PC-9 (cell line): ENCODE results near the gene VTCN1. TPM values are rescaled to one million over a fixed set of nuclear protein-coding genes. Genes with fewer than 3 reads are reported as not detected.

Experiments used
- BruUV-seq: library from RNA; stranded (reverse); fragments of 400-500 nt; replicated peaks from 2 replicates; lab custom pipeline; 2021; lab: Mats Ljungman, UMichigan
- CTCF ChIA-PET: fragments of 300-600 bp; sonication (Branson Sonifier 250); formaldehyde crosslinking; loops from one replicate; lab custom pipeline; 2022; ENCODE audit warnings: antibody characterized with exemption; lab: Charles Lee
- POLR2A ChIA-PET: fragments of 300-600 bp; sonication (Branson Sonifier 250); formaldehyde crosslinking; loops from one replicate; lab custom pipeline; 2022; ENCODE audit warnings: antibody characterized with exemption; ENCODE audit not compliant: unreplicated experiment; lab: Charles Lee
- DNase-seq, 2 experiments: peaks; one replicate each; pipeline versions ENCODE4 v3.0.0 to v3.0.0-alpha.2; 2015 to 2022; ENCODE audit warnings: mixed read lengths in 1 of 2
- H2AFZ ChIP-seq: fragments of 200-600 bp; sonication (generic); 2 replicates; pipeline ENCODE4 v1.8.1; 2017; ENCODE audit warnings: antibody characterized with exemption
- H3F3A ChIP-seq: fragments of 200-600 bp; sonication (generic); 2 replicates; pipeline ENCODE4 v1.8.1; 2017; ENCODE audit warnings: antibody characterized with exemption, mild to moderate bottlenecking, low read depth; ENCODE audit not compliant: insufficient read depth
- H3K27ac ChIP-seq: fragments of 200-600 bp; sonication (generic); 2 replicates; pipeline ENCODE4 v1.6.1; 2016; ENCODE audit warnings: mixed run types
- H3K27me3 ChIP-seq: fragments of 200-600 bp; sonication (generic); 2 replicates; pipeline ENCODE4 v1.6.1; 2016; ENCODE audit warnings: low read depth, mixed run types; ENCODE audit not compliant: insufficient read depth
- H3K36me3 ChIP-seq: fragments of 200-600 bp; sonication (generic); 2 replicates; pipeline ENCODE4 v1.6.1; 2016; ENCODE audit warnings: low read depth, mixed run types
- H3K4me1 ChIP-seq: fragments of 200-600 bp; sonication (generic); replicated peaks from 2 replicates; pipeline ENCODE4 v1.6.1; 2016; ENCODE audit warnings: mixed run types; ENCODE audit not compliant: insufficient read depth
- H3K4me2 ChIP-seq: fragments of 200-600 bp; sonication (generic); 2 replicates; pipeline ENCODE4 v1.6.1; 2017; ENCODE audit warnings: mixed run types
- H3K4me3 ChIP-seq: fragments of 200-600 bp; sonication (generic); 2 replicates; pipeline ENCODE4 v1.6.1; 2016; ENCODE audit warnings: mixed run types
- H3K79me2 ChIP-seq: fragments of 200-600 bp; sonication (generic); 2 replicates; pipeline ENCODE4 v1.6.1; 2017; ENCODE audit warnings: low read depth, mixed run types
- H3K9me2 ChIP-seq: fragments of 200-600 bp; sonication (generic); 2 replicates; pipeline ENCODE4 v1.8.1; 2017; ENCODE audit warnings: mild to moderate bottlenecking; ENCODE audit not compliant: insufficient read depth
- H3K9me3 ChIP-seq: fragments of 200-600 bp; sonication (generic); 2 replicates; pipeline ENCODE4 v1.8.1; 2016; ENCODE audit warnings: low read depth; ENCODE audit not compliant: insufficient read depth
- H4K20me1 ChIP-seq: fragments of 200-600 bp; sonication (generic); 2 replicates; pipeline ENCODE4 v1.8.1; 2017; ENCODE audit not compliant: insufficient read depth
- CTCF ChIP-seq: fragments of 200-600 bp; sonication (generic); conservative IDR thresholded peaks from 2 replicates; pipeline ENCODE4 v1.6.1; 2017; ENCODE audit warnings: mixed run types, antibody characterized with exemption, mild to moderate bottlenecking, moderate library complexity
- EZH2 ChIP-seq: fragments of 200-600 bp; sonication (generic); IDR thresholded peaks from 2 replicates; pipeline ENCODE4 v1.8.0; 2017; ENCODE audit warnings: antibody characterized with exemption, low read depth
- intact Hi-C: fragments of 100-400 bp; cut with micrococcal nuclease; formaldehyde crosslinking; loops from one replicate; pipeline ENCODE4 v1.10.0; 2022; ENCODE audit not compliant: unreplicated experiment
- total RNA-seq: library from RNA; stranded (reverse); gene quantifications from 2 replicates; pipeline ENCODE4 v1.2.3, GENCODE V29; 2021

Gene VTCN1
- total RNA-seq, 1 experiment from 2014 or later: 5.0 TPM

- Histone ChIP-seq H3K27ac (peak overlapping the region; percentile 62; the same call in 1 of the 2 replicates), H3K27me3 (no peaks in the 10 kb centered on the region), H3K4me1 (peaks cover 24% of the 10 kb centered on the region), H3K9me2 (no peaks in the 10 kb centered on the region), H3K36me3 (no peaks in the 10 kb centered on the region), H3K4me2 (peak overlapping the region; percentile 57), H3K9me3 (no peaks in the 10 kb centered on the region), H3F3A (peaks cover 13% of the 10 kb centered on the region; the same call in 1 of the 2 replicates), H2AFZ (no peak overlapping the region), H4K20me1 (no peaks in the 10 kb centered on the region), H3K4me3 (no peak overlapping the region), H3K79me2 (no peaks in the 10 kb centered on the region)
- CTCF ChIA-PET: interaction anchor here (0.6 kb wide), 1 partner anchor 91 kb away, joined by 3 read pairs; no protein-coding TSS in a partner anchor
- no peak for DNase-seq
- intact Hi-C loops: no loop called here
- BruUV-seq: no TSS peak
- POLR2A ChIA-PET: no interaction called here
- no peak for TF ChIP-seq CTCF
- TF ChIP-seq EZH2: no peak
Measured at GRCh38 chr1:117182319-117182718, 28.4 kb downstream of the VTCN1 start.

DNA sequence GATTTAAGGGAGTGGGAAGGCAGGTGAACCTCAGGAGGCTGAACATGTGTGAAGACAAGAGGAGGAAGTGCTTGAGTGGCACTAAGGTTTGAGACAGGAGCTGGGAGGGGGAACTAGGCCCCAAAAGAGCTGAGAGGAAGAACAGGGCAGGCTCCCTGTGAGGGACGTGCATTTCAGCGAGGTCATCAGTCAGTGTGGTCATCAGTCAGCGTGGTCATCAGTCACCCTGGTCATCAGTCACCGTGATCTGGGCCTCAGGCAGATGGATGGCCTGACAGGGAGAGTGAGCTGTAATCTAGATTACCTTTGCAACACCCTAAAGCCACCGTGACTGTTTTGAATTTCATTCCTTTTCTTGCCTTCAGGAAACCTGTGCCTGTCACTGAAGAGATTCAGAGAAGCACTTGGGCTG lies 29.1 kb downstream of the VTCN1 start:
- Histone ChIP-seq H3K4me3 (no peak overlapping the region), H3F3A (peaks cover 13% of the 10 kb centered on the region; the same call in 1 of the 2 replicates), H3K9me2 (no peaks in the 10 kb centered on the region), H3K9me3 (no peaks in the 10 kb centered on the region), H3K27ac (peak overlapping the region; percentile 62), H3K36me3 (no peaks in the 10 kb centered on the region), H3K27me3 (no peaks in the 10 kb centered on the region), H4K20me1 (no peaks in the 10 kb centered on the region), H3K4me2 (peak overlapping the region; percentile 57), H3K4me1 (peaks cover 24% of the 10 kb centered on the region), H2AFZ (peak overlapping the region; percentile 72), H3K79me2 (no peaks in the 10 kb centered on the region)
- DNase-seq: peak; percentile 37 to 87
- intact Hi-C loops: no loop called here
- POLR2A ChIA-PET: interaction anchor here (0.7 kb wide), 1 partner anchor 122 kb away, joined by 3 read pairs; the partner anchor contains the start of gene TTF2
- no peak for TF ChIP-seq CTCF
- no peak for TF ChIP-seq EZH2
- CTCF ChIA-PET: no interaction called here
- no TSS peak for BruUV-seq

DNA sequence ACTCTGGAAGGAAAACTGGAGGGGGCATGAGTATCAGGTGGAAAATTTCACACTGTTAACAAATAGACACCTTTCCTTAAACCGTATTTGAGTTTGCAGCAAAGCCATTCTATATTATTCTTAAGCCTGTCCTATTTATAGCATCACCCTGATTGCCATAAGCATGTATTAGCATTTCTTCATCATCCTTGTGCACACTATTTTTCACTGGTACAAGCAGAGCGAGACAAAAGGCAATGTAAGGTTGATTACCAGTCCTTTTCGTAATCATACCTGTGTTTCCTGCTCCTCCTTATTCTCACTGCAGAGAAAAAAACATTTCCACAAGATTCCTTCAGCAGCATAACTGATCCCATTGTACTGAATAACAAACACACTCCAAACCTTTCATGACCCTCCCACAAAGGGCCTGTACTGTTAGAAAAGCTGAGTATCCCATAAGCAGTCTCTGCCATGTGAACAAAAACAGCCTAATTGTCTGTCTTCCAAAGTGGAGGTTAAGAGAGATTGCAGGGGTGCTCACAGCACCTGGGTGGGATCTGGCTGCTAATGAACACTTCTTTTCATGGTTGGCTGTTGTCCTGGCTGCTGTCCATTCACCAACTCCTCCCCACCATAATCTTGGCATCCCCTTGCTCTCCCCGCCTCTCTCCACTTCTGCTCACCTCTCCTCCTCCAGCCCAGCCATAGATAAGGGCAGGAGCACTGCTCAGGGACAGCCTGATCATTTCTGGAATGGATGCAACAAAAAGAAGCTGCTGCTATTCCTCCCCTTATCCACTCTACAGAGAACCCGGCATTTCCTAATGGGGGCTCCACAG lies 30.4 kb downstream of the VTCN1 start:
- BruUV-seq: no TSS peak

More for the DNA sequence above, 30.4 kb downstream of the VTCN1 start:
- no peaks in the 10 kb centered on the region for H3K27me3 ChIP-seq
- ChIA-PET POLR2A (no interaction called here), CTCF (no interaction called here)
- intact Hi-C loops: no loop called here
- H3K4me1 ChIP-seq: peaks cover 24% of the 10 kb centered on the region
- no peaks in the 10 kb centered on the region for H3K36me3 ChIP-seq
- no peaks in the 10 kb centered on the region for H3K79me2 ChIP-seq
- H3F3A ChIP-seq: peaks cover 13% of the 10 kb centered on the region; the same call in 1 of the 2 replicates
- no peaks in the 10 kb centered on the region for H4K20me1 ChIP-seq
- no peak for DNase-seq
- no peak overlapping the region for H3K4me2 ChIP-seq
- H3K9me3 ChIP-seq: no peaks in the 10 kb centered on the region
- H3K9me2 ChIP-seq: no peaks in the 10 kb centered on the region
- H3K4me3 ChIP-seq: no peak overlapping the region
- TF ChIP-seq EZH2 (no peak), CTCF (no peak)
- H2AFZ ChIP-seq: no peak overlapping the region
- no peak overlapping the region for H3K27ac ChIP-seq
